H1 (cell line): ENCODE data around the gene HHAT. TPM values are rescaled to one million over a fixed set of nuclear protein-coding genes. Genes with fewer than 3 reads are reported as not detected.

Experiments
- CREB1 ChIP-seq: IDR thresholded peaks from 2 replicates; pipeline ENCODE4 v1.6.1; 2012; ENCODE audit warnings: inconsistent platforms
- polyA plus RNA-seq, 7 experiments: library from polyadenylated mRNA; depleted of rRNA in 3 of 7; stranded (reverse) in 5 of 7; unstranded in 2 of 7; fragments of >200 nt in 5 of 7; fragments of 200-250 nt in 2 of 7; gene quantifications; 1 replicate in 5 of 7; 2 replicates in 1 of 7; 4 replicates in 1 of 7; pipeline versions ENCODE4 v1.2.1 to v1.2.3, GENCODE V29; 2011 to 2013; ENCODE audit warnings: missing spikeins in 2 of 7, mixed read lengths in 2 of 7
- total RNA-seq: library from RNA; stranded (reverse); fragmentation: NEBNext Ultra II Directional; extraction: Animal tissue kit (Norgen Biotek cat#: 25700); gene quantifications from 2 replicates; pipeline ENCODE4 v1.2.1, GENCODE V29; 2021

HHAT gene
- total and polyA plus RNA-seq, 2 of the 8 experiments (the other 6 are each of a cell fraction or from before 2014, with no cell fraction given) = 0.15 to 0.51 TPM

DNA sequence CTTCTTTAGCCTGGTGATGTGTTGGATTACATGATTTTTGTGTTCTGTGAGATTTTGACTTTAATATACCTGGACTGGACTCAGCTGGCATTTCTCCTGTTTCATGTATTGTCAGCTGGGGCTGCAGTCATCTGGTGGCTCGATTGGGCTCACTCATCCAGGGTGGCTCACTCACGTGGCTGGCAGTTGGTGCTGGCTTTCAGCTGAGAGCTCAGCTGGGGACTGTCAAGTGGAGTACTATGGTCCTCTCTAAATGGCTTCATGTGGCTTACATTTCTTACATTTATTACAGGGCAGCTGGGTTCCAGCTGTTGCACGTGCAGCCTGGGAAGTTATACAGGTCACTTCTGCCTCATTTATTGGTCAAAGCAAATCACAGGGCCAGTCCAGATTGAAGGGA, 22.8 kb downstream of the HHAT start (continued):
- no peak for TF ChIP-seq CREB1
